GM21381 (cell line): ENCODE data around the gene LIN28B.
"Not testable (repeated sequence)": the region's sequence is repeated elsewhere in the genome, so short reads cannot be mapped to it uniquely, and the experiment has no call there.

Experiments
- ATAC-seq: cut with Tn5 transposase; IDR thresholded peaks from one replicate; pipeline ENCODE4 v1.9.1; 2021; ENCODE audit warnings: mild to moderate bottlenecking, moderate library complexity; ENCODE audit not compliant: unreplicated experiment

The LIN28B gene, protein sequence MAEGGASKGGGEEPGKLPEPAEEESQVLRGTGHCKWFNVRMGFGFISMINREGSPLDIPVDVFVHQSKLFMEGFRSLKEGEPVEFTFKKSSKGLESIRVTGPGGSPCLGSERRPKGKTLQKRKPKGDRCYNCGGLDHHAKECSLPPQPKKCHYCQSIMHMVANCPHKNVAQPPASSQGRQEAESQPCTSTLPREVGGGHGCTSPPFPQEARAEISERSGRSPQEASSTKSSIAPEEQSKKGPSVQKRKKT

DNA sequence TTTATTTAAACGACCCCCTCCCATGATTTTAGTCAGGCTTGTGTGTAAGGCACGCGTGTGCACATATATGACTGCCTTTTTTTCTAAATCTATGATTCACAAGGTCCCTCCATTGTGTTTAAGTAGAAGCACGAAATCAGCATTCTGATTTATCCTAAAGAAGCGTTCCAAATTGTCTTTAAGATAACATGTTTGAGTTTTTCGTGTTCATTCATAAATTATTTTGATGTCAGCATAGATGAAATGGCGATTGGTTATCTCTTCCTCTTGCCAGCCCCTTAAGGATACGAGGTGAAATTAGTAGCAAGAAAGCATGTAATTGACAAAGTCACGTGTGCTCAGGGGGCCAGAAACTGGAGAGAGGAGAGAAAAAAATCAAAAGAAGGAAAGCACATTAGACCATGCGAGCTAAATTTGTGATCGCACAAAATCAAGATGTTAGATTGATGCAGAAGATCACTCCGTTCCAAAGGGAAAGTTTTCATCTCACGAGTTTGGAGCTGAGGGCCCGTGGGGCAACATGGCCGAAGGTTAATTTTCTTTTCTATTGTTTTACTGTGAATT lies at the start of gene LIN28B:
TSS of gene LIN28B (plus strand) at position 377 of the 564 bp plus-strand sequence. CDS start at position 521, 144 bp downstream.
- no peak for ATAC-seq

- ATAC-seq, result no peak
These were observed 48.6 kb upstream of the LIN28B start for GRCh38 chr6:104908031-104908887.

DNA sequence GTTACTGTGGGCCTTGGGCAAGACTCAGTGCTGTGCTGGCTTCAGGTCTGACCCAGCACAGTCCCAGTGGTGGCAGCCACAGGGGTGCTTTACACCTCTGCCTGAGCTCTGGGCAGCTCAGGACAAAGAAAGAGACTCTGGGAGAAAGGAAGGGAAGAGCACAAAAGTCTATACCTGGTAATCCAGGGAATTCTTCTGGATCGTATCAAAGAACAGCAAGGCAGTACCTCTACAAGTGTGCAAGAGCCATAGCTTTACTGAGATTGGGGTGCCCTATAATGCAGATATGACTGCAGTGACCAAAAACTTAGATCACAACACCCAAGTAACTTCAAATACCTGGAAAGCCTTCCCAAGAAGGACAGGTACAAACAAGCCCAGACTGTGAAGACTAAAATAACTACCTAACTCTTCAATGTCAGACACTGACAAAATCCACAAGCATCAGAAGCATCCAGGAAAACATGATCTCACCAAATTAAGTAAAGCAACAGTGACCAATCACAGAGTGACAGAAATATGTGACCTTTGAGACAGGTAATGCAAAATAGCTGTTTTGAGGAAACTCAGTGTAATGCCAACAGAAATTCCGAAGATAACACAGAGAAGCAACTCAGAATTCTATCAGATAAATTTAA lies 47.9 kb upstream of the LIN28B start:
- no peak for ATAC-seq

GRCh38 chr6:104921896-104922295 lies 35.0 kb upstream of the LIN28B start:
- no peak for ATAC-seq

DNA sequence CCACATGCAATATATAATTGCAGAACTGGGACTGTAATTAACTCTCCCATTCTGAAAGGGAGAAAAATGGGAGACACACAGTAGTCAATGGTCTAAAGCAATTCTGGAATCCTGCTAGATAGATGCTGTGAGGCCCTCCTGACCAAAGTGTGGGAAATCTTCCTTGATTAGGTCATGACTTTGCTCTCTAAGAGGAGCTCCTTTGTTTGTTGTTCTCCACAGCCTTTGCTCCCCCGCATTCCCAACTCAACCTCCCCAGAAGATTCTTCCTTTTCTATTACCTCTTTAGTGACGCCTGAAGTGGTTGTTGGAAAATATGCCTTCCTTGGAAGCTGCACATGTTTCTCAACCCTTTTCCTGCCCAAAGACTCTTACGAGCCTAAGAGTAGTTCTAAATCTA lies 28.8 kb upstream of the LIN28B start:
- no peak for ATAC-seq

GRCh38 chr6:104929353-104929752 lies 27.6 kb upstream of the LIN28B start:
- no peak for ATAC-seq

GRCh38 chr6:104930939-104931338 lies 26.0 kb upstream of the LIN28B start:
- ATAC-seq, result no peak

- no peak for ATAC-seq
These were observed 20.0 kb upstream of the LIN28B start for GRCh38 chr6:104936766-104937535.

GRCh38 chr6:104940238-104940892 lies 16.5 kb upstream of the LIN28B start:
- ATAC-seq, result no peak

- ATAC-seq, result no peak
These were observed 15.8 kb upstream of the LIN28B start for GRCh38 chr6:104940893-104941728.

GRCh38 chr6:104941729-104942091 lies 15.2 kb upstream of the LIN28B start:
- no peak for ATAC-seq

GRCh38 chr6:104943781-104944180 lies 13.1 kb upstream of the LIN28B start:
- ATAC-seq, result no peak

- ATAC-seq, result no peak
These were observed 7.7 kb upstream of the LIN28B start for GRCh38 chr6:104949206-104949605.

- no peak for ATAC-seq
These were observed 5.2 kb upstream of the LIN28B start for GRCh38 chr6:104951677-104952076.

DNA sequence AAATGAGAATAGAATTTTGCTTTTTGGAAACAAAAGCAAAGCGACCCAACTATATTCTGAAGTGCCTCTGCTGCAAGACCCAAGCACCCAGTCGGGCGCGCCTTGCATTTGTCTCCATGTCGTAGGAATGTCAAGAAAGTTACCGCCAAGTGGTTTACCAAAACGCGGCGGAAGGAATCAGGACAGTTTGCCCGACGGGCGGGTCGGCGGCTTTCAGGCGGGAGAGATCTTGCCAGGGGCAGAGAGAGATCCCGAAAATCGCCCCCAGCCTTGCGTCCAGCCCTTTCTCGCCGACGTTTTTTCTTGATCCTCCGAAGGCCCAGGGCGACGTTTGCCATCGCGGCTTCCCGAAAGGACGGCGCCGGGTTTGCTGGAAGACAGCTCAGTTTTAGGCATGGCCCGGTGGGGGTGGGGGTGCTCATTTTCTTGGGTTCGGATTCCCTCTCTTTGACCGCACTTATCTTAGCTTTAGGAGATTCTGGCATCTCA lies 4.0 kb upstream of the LIN28B start:
- ATAC-seq, result no peak

GRCh38 chr6:104953400-104954189 lies 3.3 kb upstream of the LIN28B start:
- not testable (repeated sequence) for ATAC-seq

GRCh38 chr6:104954190-104954797 lies 2.6 kb upstream of the LIN28B start:
- no peak for ATAC-seq

GRCh38 chr6:104955491-104955890 lies 1.4 kb upstream of the LIN28B start:
- no peak for ATAC-seq
